ENCODE measurements around the gene MAP2K2. TPM values are rescaled to one million over a fixed set of nuclear protein-coding genes. Genes with fewer than 3 reads are reported as not detected.

MAP2K2 gene
- total and polyA plus RNA-seq, 2 donors (not counting 1 experiment from before 2014, with no cell fraction given), result 138 to 181 TPM

DNA sequence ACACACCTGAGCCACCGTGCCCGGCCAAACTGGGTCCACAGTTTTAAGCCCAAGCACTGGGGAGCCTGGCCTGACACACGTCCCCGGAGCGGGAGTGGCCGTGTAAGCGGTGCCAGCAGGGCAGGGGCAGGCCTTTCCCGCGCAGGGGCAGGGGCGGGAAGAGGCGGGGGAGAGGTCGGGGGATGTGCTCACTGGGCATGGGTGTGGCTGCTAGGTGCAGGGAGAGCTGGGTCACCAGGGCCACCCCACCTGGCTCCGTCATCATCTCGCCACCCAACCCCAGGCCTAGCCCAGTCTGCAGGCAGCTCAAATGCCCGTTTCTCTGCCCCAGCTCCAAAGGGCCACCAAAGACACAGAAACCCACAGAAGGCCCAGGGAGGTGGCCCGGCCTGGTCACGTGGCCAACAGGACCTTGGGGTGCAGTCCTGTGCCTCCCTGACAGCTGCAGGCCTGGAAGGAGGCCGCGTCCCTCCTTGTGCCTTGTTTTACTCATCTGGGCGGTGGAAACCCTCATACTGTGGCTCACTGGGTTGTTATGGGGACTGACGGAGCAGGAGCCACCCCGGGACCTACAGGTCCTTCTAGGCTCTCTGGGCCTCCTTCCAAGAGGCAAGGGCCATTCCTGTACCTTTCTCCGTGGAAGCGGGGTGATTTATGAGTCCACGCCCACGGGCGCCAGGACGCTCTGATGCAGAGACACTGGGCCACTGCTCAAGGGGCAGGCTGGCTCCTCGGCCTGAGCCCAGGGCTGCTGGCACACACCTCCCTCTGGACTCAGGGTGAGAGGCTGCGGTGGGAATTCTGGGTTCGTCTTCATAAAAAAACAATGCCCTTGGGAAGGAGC lies 27.7 kb downstream of the MAP2K2 start:
- Histone ChIP-seq H4K20me1 (ENCODE audit: control insufficient read depth, insufficient read depth, low read length, poor library complexity, severe bottlenecking) (no peaks in the 10 kb centered on the region), H3K4me3 (ENCODE audit: control extremely low read depth in 1 of 5, extremely low read depth in 1 of 5, insufficient read depth in 1 of 5, low read depth in 2 of 5, low read length in 4 of 5) (no peak overlapping the region), H3K79me2 (ENCODE audit: control insufficient read depth, insufficient read depth, low read length) (peaks cover 14% of the 10 kb centered on the region), H3K27ac (ENCODE audit: low read length in 2 of 2) (no peak overlapping the region), H2AFZ (ENCODE audit: insufficient read depth, low read depth, low read length, poor library complexity, severe bottlenecking) (no peak overlapping the region), H3K9ac (ENCODE audit: low read length) (no peak overlapping the region), H3K4me1 (ENCODE audit: control insufficient read depth in 2 of 2, insufficient read depth in 2 of 2, low read length in 2 of 2) (no peaks in the 10 kb centered on the region), H3K9me3 (ENCODE audit: control extremely low read depth in 1 of 3, control insufficient read depth in 2 of 3, insufficient read depth in 1 of 3, low read length in 2 of 3) (no peaks in the 10 kb centered on the region), H3K27me3 (replicated peaks in 1 of 4; ENCODE audit: control extremely low read depth in 1 of 4, control insufficient read depth in 3 of 4, insufficient read depth in 4 of 4, low read length in 3 of 4) (no peaks in the 10 kb centered on the region), H3K36me3 (replicated peaks in 1 of 2; ENCODE audit: control extremely low read depth in 1 of 2, control insufficient read depth in 1 of 2, extremely low read depth in 1 of 2, insufficient read depth in 2 of 2, low read length in 1 of 2) (peaks cover 0 to 51% of the 10 kb centered on the region in 2 experiments), H3K4me2 (replicated peaks; ENCODE audit: low read depth, low read length, poor library complexity, severe bottlenecking) (no peak overlapping the region)
- H3K4me3 Mint-ChIP-seq, result no peak overlapping the region
- ChIA-PET POLR2A (interaction anchor here (0.6 kb wide), 1 partner anchor 108 kb away, joined by 5 read pairs; no protein-coding TSS in a partner anchor), CTCF (interaction anchor here (0.7 to 1.1 kb wide), 2 partner anchors 7 to 343 kb away, joined by 3 to 4 read pairs; no protein-coding TSS in a partner anchor)
- no peak for DNase-seq
- no peaks in the 10 kb centered on the region for H3K9me3 Mint-ChIP-seq (ENCODE audit: insufficient read depth)
- H3K4me1 Mint-ChIP-seq, result no peaks in the 10 kb centered on the region
- 89% methylated on average over 28 of the region's 31 CpGs for WGBS (ENCODE audit: insufficient coverage)
- no peaks in the 10 kb centered on the region for H3K27me3 Mint-ChIP-seq
- H3K27ac Mint-ChIP-seq, result no peak overlapping the region
- no peak for ATAC-seq (ENCODE audit: low read depth)
- intact Hi-C loops (cut with micrococcal nuclease), result no loop called here
- no peak for TF ChIP-seq EZH2 (IDR thresholded peaks at IDR 0.05; ENCODE audit: borderline replicate concordance, insufficient read depth, low read depth, low read length, poor library complexity, severe bottlenecking)
- TF ChIP-seq, protein P1, sequence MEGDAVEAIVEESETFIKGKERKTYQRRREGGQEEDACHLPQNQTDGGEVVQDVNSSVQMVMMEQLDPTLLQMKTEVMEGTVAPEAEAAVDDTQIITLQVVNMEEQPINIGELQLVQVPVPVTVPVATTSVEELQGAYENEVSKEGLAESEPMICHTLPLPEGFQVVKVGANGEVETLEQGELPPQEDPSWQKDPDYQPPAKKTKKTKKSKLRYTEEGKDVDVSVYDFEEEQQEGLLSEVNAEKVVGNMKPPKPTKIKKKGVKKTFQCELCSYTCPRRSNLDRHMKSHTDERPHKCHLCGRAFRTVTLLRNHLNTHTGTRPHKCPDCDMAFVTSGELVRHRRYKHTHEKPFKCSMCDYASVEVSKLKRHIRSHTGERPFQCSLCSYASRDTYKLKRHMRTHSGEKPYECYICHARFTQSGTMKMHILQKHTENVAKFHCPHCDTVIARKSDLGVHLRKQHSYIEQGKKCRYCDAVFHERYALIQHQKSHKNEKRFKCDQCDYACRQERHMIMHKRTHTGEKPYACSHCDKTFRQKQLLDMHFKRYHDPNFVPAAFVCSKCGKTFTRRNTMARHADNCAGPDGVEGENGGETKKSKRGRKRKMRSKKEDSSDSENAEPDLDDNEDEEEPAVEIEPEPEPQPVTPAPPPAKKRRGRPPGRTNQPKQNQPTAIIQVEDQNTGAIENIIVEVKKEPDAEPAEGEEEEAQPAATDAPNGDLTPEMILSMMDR (IDR thresholded peaks at IDR 0.05), result no peak

DNA sequence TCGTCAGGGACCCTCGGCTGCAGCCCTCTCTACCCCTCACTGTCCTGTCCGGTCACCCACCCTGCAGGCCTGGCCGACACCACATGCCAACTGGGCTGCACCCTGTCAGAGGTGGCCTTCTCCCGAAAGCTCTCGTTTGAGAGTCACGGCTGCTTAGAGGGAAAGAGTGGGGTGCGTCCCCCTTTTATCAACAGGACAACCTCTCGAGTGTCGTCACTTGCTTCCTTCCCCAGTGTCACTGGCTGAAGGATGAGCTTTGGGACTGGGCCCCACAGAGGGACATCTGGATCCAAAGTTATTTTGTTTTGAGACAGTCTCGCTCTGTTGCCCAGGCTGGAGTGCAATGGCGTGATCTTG lies 28.5 kb downstream of the MAP2K2 start:
- H3K9me3 Mint-ChIP-seq (ENCODE audit: insufficient read depth), result no peaks in the 10 kb centered on the region
- TF ChIP-seq EZH2 (IDR thresholded peaks at IDR 0.05; ENCODE audit: borderline replicate concordance, insufficient read depth, low read depth, low read length, poor library complexity, severe bottlenecking), result no peak
- TF ChIP-seq, protein P1 (IDR thresholded peaks at IDR 0.05), result no peak
- no peaks in the 10 kb centered on the region for H3K4me1 Mint-ChIP-seq
- no peaks in the 10 kb centered on the region for H3K27me3 ChIP-seq (replicated peaks in 1 of 4; ENCODE audit: control extremely low read depth in 1 of 4, control insufficient read depth in 3 of 4, insufficient read depth in 4 of 4, low read length in 3 of 4)
- WGBS (ENCODE audit: insufficient coverage), result 99% methylated on average over 12 of the region's 12 CpGs
- no peak overlapping the region for H3K4me3 ChIP-seq (ENCODE audit: control extremely low read depth in 1 of 5, extremely low read depth in 1 of 5, insufficient read depth in 1 of 5, low read depth in 2 of 5, low read length in 4 of 5)
- peaks cover 12% of the 10 kb centered on the region for H3K79me2 ChIP-seq (ENCODE audit: control insufficient read depth, insufficient read depth, low read length)
- ATAC-seq (ENCODE audit: low read depth) (no peak), DNase-seq (no peak)
- no peak overlapping the region for H3K4me3 Mint-ChIP-seq
- ChIA-PET POLR2A (no interaction called here), CTCF (no interaction called here)
- H3K4me1 ChIP-seq (ENCODE audit: control insufficient read depth in 2 of 2, insufficient read depth in 2 of 2, low read length in 2 of 2), result no peaks in the 10 kb centered on the region
- H3K27me3 Mint-ChIP-seq, result no peaks in the 10 kb centered on the region
- H3K4me2 ChIP-seq (replicated peaks; ENCODE audit: low read depth, low read length, poor library complexity, severe bottlenecking), result no peak overlapping the region
- H3K9ac ChIP-seq (ENCODE audit: low read length), result no peak overlapping the region
- intact Hi-C loops (cut with micrococcal nuclease), result no loop called here
- H3K36me3 ChIP-seq (replicated peaks in 1 of 2; ENCODE audit: control extremely low read depth in 1 of 2, control insufficient read depth in 1 of 2, extremely low read depth in 1 of 2, insufficient read depth in 2 of 2, low read length in 1 of 2), result peaks cover 0 to 44% of the 10 kb centered on the region in 2 experiments
- no peak overlapping the region for H3K27ac ChIP-seq (ENCODE audit: low read length in 2 of 2)
- H3K27ac Mint-ChIP-seq, result no peak overlapping the region
- H2AFZ ChIP-seq (ENCODE audit: insufficient read depth, low read depth, low read length, poor library complexity, severe bottlenecking), result no peak overlapping the region
- H3K9me3 ChIP-seq (ENCODE audit: control extremely low read depth in 1 of 3, control insufficient read depth in 2 of 3, insufficient read depth in 1 of 3, low read length in 2 of 3), result no peaks in the 10 kb centered on the region
- H4K20me1 ChIP-seq (ENCODE audit: control insufficient read depth, insufficient read depth, low read length, poor library complexity, severe bottlenecking), result no peaks in the 10 kb centered on the region

All from B cell (primary cell).